ACC112 (cell line): ENCODE data around the gene KIF13A.
"Not testable (repeated sequence)": the region's sequence is repeated elsewhere in the genome, so short reads cannot be mapped to it uniquely, and the experiment has no call there.

ENCODE experiments used
- H2AFZ ChIP-seq: fragments of 200-600 bp; sonication (generic); one replicate; pipeline ENCODE4 v1.6.0; 2017; ENCODE audit warnings: antibody characterized with exemption, low read length; ENCODE audit not compliant: unreplicated experiment
- H3K27ac ChIP-seq: fragments of 200-600 bp; sonication (generic); 2 replicates; pipeline ENCODE4 v1.5.1; 2014; ENCODE audit warnings: low read depth, mild to moderate bottlenecking, antibody characterized with exemption, low read length, moderate library complexity
- H3K27me3 ChIP-seq: fragments of 200-600 bp; sonication (generic); 2 replicates; pipeline ENCODE4 v1.6.1; 2014; ENCODE audit warnings: mild to moderate bottlenecking, antibody characterized with exemption, low read length, moderate library complexity, mixed read lengths; ENCODE audit not compliant: insufficient read depth
- H3K36me3 ChIP-seq: fragments of 200-600 bp; sonication (generic); 2 replicates; pipeline ENCODE4 v1.6.1; 2016; ENCODE audit warnings: mild to moderate bottlenecking, antibody characterized with exemption, low read length, moderate library complexity, mixed read lengths; ENCODE audit not compliant: insufficient read depth
- H3K4me1 ChIP-seq: fragments of 200-600 bp; sonication (generic); one replicate; pipeline ENCODE4 v1.6.1; 2016; ENCODE audit warnings: low read length, mixed read lengths; ENCODE audit not compliant: insufficient read depth, unreplicated experiment, control insufficient read depth
- H3K4me3 ChIP-seq: fragments of 200-600 bp; sonication (generic); 2 replicates; pipeline ENCODE4 v1.5.1; 2014; ENCODE audit warnings: mild to moderate bottlenecking, low read depth, low read length
- H3K79me2 ChIP-seq: fragments of 200-600 bp; sonication (generic); one replicate; pipeline ENCODE4 v1.6.0; 2016; ENCODE audit warnings: low read length; ENCODE audit not compliant: control insufficient read depth, unreplicated experiment, insufficient read depth

KIF13A gene

GRCh38 chr6:17845598-17845997 is 141.8 kb downstream of the KIF13A start:
- H3K79me2 ChIP-seq = no peaks in the 10 kb centered on the region
- no peaks in the 10 kb centered on the region for H3K4me1 ChIP-seq
- H3K36me3 ChIP-seq = peaks cover 2% of the 10 kb centered on the region; the same call in 1 of the 2 replicates
- no peaks in the 10 kb centered on the region for H3K27me3 ChIP-seq
- H3K4me3 ChIP-seq = no peak overlapping the region
- H2AFZ ChIP-seq = no peak overlapping the region
- no peak overlapping the region for H3K27ac ChIP-seq

GRCh38 chr6:17844967-17845366 is 142.5 kb downstream of the KIF13A start:
- not testable (repeated sequence) for H2AFZ ChIP-seq, H3K4me3 ChIP-seq, H3K27ac ChIP-seq, H3K79me2 ChIP-seq, H3K4me1 ChIP-seq, H3K27me3 ChIP-seq, H3K36me3 ChIP-seq

GRCh38 chr6:17842934-17843821 is 144.3 kb downstream of the KIF13A start:
- Histone ChIP-seq H3K27ac (no peak overlapping the region), H3K79me2 (no peaks in the 10 kb centered on the region), H3K27me3 (no peaks in the 10 kb centered on the region), H3K4me3 (no peak overlapping the region), H3K4me1 (no peaks in the 10 kb centered on the region), H3K36me3 (peaks cover 2% of the 10 kb centered on the region; the same call in 1 of the 2 replicates), H2AFZ (no peak overlapping the region)

GRCh38 chr6:17842014-17842776 is 145.2 kb downstream of the KIF13A start:
- no peaks in the 10 kb centered on the region for H3K4me1 ChIP-seq
- H3K27me3 ChIP-seq = no peaks in the 10 kb centered on the region
- H3K36me3 ChIP-seq = peaks cover 5% of the 10 kb centered on the region; the same call in 1 of the 2 replicates
- no peak overlapping the region for H2AFZ ChIP-seq
- no peaks in the 10 kb centered on the region for H3K79me2 ChIP-seq
- no peak overlapping the region for H3K4me3 ChIP-seq
- no peak overlapping the region for H3K27ac ChIP-seq

- Histone ChIP-seq H3K27me3 (no peaks in the 10 kb centered on the region), H3K79me2 (no peaks in the 10 kb centered on the region), H3K36me3 (peaks cover 13% of the 10 kb centered on the region; the same call in 1 of the 2 replicates), H3K27ac (no peak overlapping the region), H2AFZ (no peak overlapping the region), H3K4me1 (no peaks in the 10 kb centered on the region), H3K4me3 (no peak overlapping the region)
Measured at GRCh38 chr6:17839513-17840223, 147.8 kb downstream of the KIF13A start.

- Histone ChIP-seq H3K4me1 (no peaks in the 10 kb centered on the region), H2AFZ (no peak overlapping the region), H3K27me3 (no peaks in the 10 kb centered on the region), H3K4me3 (no peak overlapping the region), H3K36me3 (peaks cover 12% of the 10 kb centered on the region; the same call in 1 of the 2 replicates), H3K27ac (no peak overlapping the region), H3K79me2 (no peaks in the 10 kb centered on the region)
Measured at GRCh38 chr6:17836293-17836692, 151.1 kb downstream of the KIF13A start.

GRCh38 chr6:17835784-17836183 is 151.7 kb downstream of the KIF13A start:
- H3K4me3 ChIP-seq = no peak overlapping the region
- no peak overlapping the region for H2AFZ ChIP-seq
- H3K27ac ChIP-seq = no peak overlapping the region
- no peaks in the 10 kb centered on the region for H3K4me1 ChIP-seq
- no peaks in the 10 kb centered on the region for H3K79me2 ChIP-seq
- peaks cover 10% of the 10 kb centered on the region; the same call in 1 of the 2 replicates for H3K36me3 ChIP-seq
- no peaks in the 10 kb centered on the region for H3K27me3 ChIP-seq

- Histone ChIP-seq H3K27me3 (no peaks in the 10 kb centered on the region), H3K27ac (peak overlapping the region; percentile 32; the same call in 1 of the 2 replicates), H3K79me2 (no peaks in the 10 kb centered on the region), H3K4me1 (no peaks in the 10 kb centered on the region), H3K36me3 (peaks cover 8% of the 10 kb centered on the region; the same call in 1 of the 2 replicates), H2AFZ (no peak overlapping the region), H3K4me3 (no peak overlapping the region)
Measured at GRCh38 chr6:17831135-17831534, 156.3 kb downstream of the KIF13A start.

- no peak overlapping the region for H2AFZ ChIP-seq
- no peak overlapping the region for H3K4me3 ChIP-seq
- peaks cover 12% of the 10 kb centered on the region; the same call in 1 of the 2 replicates for H3K36me3 ChIP-seq
- H3K4me1 ChIP-seq = no peaks in the 10 kb centered on the region
- H3K79me2 ChIP-seq = no peaks in the 10 kb centered on the region
- no peaks in the 10 kb centered on the region for H3K27me3 ChIP-seq
- no peak overlapping the region for H3K27ac ChIP-seq
Measured at GRCh38 chr6:17829905-17830304, 157.5 kb downstream of the KIF13A start.

- Histone ChIP-seq H3K27ac (no peak overlapping the region), H2AFZ (no peak overlapping the region), H3K79me2 (no peaks in the 10 kb centered on the region), H3K4me3 (no peak overlapping the region), H3K36me3 (peaks cover 12% of the 10 kb centered on the region; the same call in 1 of the 2 replicates), H3K27me3 (no peaks in the 10 kb centered on the region), H3K4me1 (no peaks in the 10 kb centered on the region)
Measured at GRCh38 chr6:17828149-17828548, 159.3 kb downstream of the KIF13A start.
